Psoas muscle (tissue), 8 donors: ENCODE data around the gene RSAD1. TPM values are rescaled to one million over a fixed set of nuclear protein-coding genes. Genes with fewer than 3 reads are reported as not detected.

Experiments
- ATAC-seq, 4 donors: fragments of 200-7000 bp; cut with Tn5 transposase; one replicate each; pipeline ENCODE4 v1.9.1; 2020; ENCODE audit warnings: moderate library complexity in 3 of 4, mild to moderate bottlenecking in 2 of 4
- DNase-seq, 2 donors: peaks; one replicate each; pipeline ENCODE4 v3.0.0-alpha.2; 2020
- H3K27ac ChIP-seq: fragments of 200-600 bp; one replicate; pipeline ENCODE4 v1.8.0; 2022
- H3K27me3 ChIP-seq, 3 donors: fragments of 200-600 bp in 1 of 3; one replicate each; pipeline versions ENCODE4 v1.6.1 to v1.8.0; 2013 to 2022; ENCODE audit warnings: low read length in 2 of 3, mild to moderate bottlenecking in 2 of 3, moderate library complexity in 1 of 3; ENCODE audit not compliant: insufficient read depth in 3 of 3
- H3K36me3 ChIP-seq, 2 donors: fragments of 200-600 bp in 1 of 2; one replicate each; pipeline versions ENCODE4 v1.6.1 to v1.8.0; 2013 to 2022; ENCODE audit warnings: low read depth in 1 of 2, mild to moderate bottlenecking in 1 of 2, moderate library complexity in 1 of 2; ENCODE audit not compliant: insufficient read depth in 1 of 2
- H3K4me1 ChIP-seq: fragments of 200-600 bp; one replicate; pipeline ENCODE4 v1.8.0; 2022
- H3K4me3 ChIP-seq: fragments of 200-600 bp; one replicate; pipeline ENCODE4 v1.8.0; 2022; ENCODE audit warnings: mild to moderate bottlenecking
- H3K9me3 ChIP-seq: fragments of 200-600 bp; one replicate; pipeline ENCODE4 v1.8.0; 2022
- CTCF ChIP-seq: fragments of 200-600 bp; IDR thresholded peaks from one replicate; pipeline ENCODE4 v1.8.0; 2022; ENCODE audit warnings: antibody characterized with exemption
- WGBS, 3 donors: extraction: QIAGEN DNeasy Blood & Tissue Kit; methylation state at CpG; one replicate each; pipeline versions ENCODE4 v1.1.6 to v1.1.7; 2013; 5-methylcytosine and 5-hydroxymethylcytosine counted together
- intact Hi-C, 2 donors: fragments of 100-400 bp; cut with DNase I; formaldehyde crosslinking; loops; one replicate each; pipeline versions ENCODE4 v1.11.0 to v1.14.2; 2022
- polyA plus RNA-seq, 3 donors: library from polyadenylated mRNA; stranded (reverse); fragments of 200-250 nt; gene quantifications; one replicate each; pipeline ENCODE4 v1.2.3, GENCODE V29; 2013
- total RNA-seq, 4 donors: library from RNA; stranded (reverse); fragmentation: NEBNext Ultra II Directional in 2 of 4; extraction: Animal tissue kit (Norgen Biotek cat#: 25700) in 2 of 4; gene quantifications; one replicate each; pipeline versions ENCODE4 v1.2.1 to v1.2.4, GENCODE V29; 2021 to 2023
- donor health status: healthy with polysubstance abuse.
- donor health status: DM: no; HTN: no; CAD: no; lungs with moderate emphysema.
- donor health status: Bipolar disorder and iron deficiency.
- donor health status: healthy.
- donor health status: DM: yes; HTN: yes; CAD: no.
- donor health status: DM: no; HTN: no; CAD: no.
- donor health status: DM: no; HTN: no; CAD: no.
- donor health status: DM: yes; HTN: yes; CAD: no.

Gene RSAD1
- total and polyA plus RNA-seq, 7 donors = 34.3 to 63.2 (median 52.4) TPM

GRCh38 chr17:50531428-50532025, 52.9 kb downstream of the RSAD1 start:
- intact Hi-C loops = no loop called here
- no peak for DNase-seq
- no peak overlapping the region for H3K27ac ChIP-seq

GRCh38 chr17:50532452-50533024, 53.9 kb downstream of the RSAD1 start, which contains the start of gene EPN3:
TSS of gene EPN3 (plus strand) at chr17:50532735. CDS start at chr17:50536557, 3,822 bp downstream.
- H3K27me3 ChIP-seq = peaks cover 0 to 30% (median 2%) of the 10 kb centered on the region in 3 donors
- DNase-seq (no peak), ATAC-seq (peak; percentile 34 to 53 (median 38))
- H3K4me1 ChIP-seq = peaks cover 14% of the 10 kb centered on the region
- no peaks in the 10 kb centered on the region for H3K36me3 ChIP-seq
- WGBS, 3 donors = 3 to 8% (median 4%) methylated on average over 19 to 21 of the region's 21 CpGs
- TF ChIP-seq CTCF = no peak
- H3K9me3 ChIP-seq = no peaks in the 10 kb centered on the region
- intact Hi-C loops = no loop called here
- H3K27ac ChIP-seq = no peak within 1 kb of the TSS
- no peak within 1 kb of the TSS for H3K4me3 ChIP-seq

More at GRCh38 chr17:50531428-50532025, 52.9 kb downstream of the RSAD1 start:
- H3K36me3 ChIP-seq = no peaks in the 10 kb centered on the region
- peaks cover 0 to 30% (median 2%) of the 10 kb centered on the region in 3 donors for H3K27me3 ChIP-seq
- no peak for ATAC-seq
- WGBS, 3 donors = 47 to 60% (median 51%) methylated on average over 6 of the region's 6 CpGs
- TF ChIP-seq CTCF = no peak
- no peaks in the 10 kb centered on the region for H3K9me3 ChIP-seq
- H3K4me1 ChIP-seq = peaks cover 14% of the 10 kb centered on the region
- H3K4me3 ChIP-seq = no peak overlapping the region

- DNase-seq (no peak), ATAC-seq (peak in 2 of 4 donors; percentile 2 to 50)
- Histone ChIP-seq H3K9me3 (no peaks in the 10 kb centered on the region), H3K27me3 (peaks cover 0 to 30% (median 2%) of the 10 kb centered on the region in 3 donors), H3K27ac (no peak overlapping the region), H3K4me1 (peaks cover 14% of the 10 kb centered on the region), H3K4me3 (no peak overlapping the region), H3K36me3 (no peaks in the 10 kb centered on the region)
- WGBS, 3 donors = 28 to 38% (median 29%) methylated on average over 5 of the region's 5 CpGs
- TF ChIP-seq CTCF = no peak
- intact Hi-C loops = no loop called here
Measured at GRCh38 chr17:50533185-50533584, 54.5 kb downstream of the RSAD1 start.

- Histone ChIP-seq H3K4me3 (no peak overlapping the region), H3K27me3 (peaks cover 0 to 30% (median 2%) of the 10 kb centered on the region in 3 donors)
- peak; percentile 35 to 61 (median 48) for ATAC-seq
Measured at GRCh38 chr17:50533720-50534148, 55.1 kb downstream of the RSAD1 start.

More at GRCh38 chr17:50533720-50534148, 55.1 kb downstream of the RSAD1 start:
- TF ChIP-seq CTCF = no peak
- H3K9me3 ChIP-seq = no peaks in the 10 kb centered on the region
- H3K27ac ChIP-seq = no peak overlapping the region
- 0 to 6% (median 3%) methylated on average over 15 to 17 of the region's 17 CpGs for WGBS, 3 donors
- intact Hi-C loops = no loop called here
- no peaks in the 10 kb centered on the region for H3K36me3 ChIP-seq
- peaks cover 14% of the 10 kb centered on the region for H3K4me1 ChIP-seq
- DNase-seq = peak in 1 of 2 donors; percentile 56
